GM12872 (cell line): ENCODE measurements around the gene TBXA2R.

Source experiments
- CTCF ChIP-seq: IDR thresholded peaks from 3 replicates; pipeline ENCODE4 v1.5.1; 2011; ENCODE audit warnings: low read depth, mild to moderate bottlenecking, low read length, moderate library complexity; ENCODE audit not compliant: insufficient read depth

Gene TBXA2R

DNA sequence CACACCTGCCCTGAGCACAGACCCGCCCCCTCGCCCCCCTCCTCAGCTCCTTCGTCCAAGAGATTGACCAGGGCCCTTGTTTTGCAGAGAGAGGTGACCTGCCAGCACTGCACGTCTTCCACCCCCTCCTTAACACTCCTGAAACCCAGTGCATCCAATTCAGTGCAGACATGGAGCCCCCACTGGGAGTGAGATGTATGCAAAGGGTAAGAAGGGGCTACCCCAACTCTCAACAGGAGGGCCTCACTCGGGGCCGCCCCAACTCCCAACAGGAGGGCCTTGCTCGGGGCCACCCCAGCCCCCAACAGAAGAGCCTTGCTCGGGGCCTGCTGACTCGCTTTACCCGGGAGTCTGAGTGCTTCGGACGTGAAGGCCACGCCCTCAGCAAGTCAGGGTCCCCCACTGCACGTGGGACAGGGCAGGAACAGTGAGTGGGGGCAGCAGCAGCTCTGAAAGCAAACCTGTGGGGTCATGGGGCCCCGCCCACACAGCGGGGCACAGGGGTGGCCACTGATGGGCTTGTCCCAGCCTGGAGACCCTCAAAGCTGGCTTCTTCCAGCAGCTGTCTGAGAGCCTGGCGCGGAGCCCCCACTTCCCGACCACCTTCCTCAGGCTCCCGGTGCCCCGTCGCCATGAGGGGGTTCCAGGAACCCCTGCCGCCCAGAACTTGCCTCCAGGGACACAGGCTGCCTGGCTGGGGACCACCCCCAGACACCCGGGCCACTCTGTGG is 14.3 kb upstream of the TBXA2R start:
- no peak for TF ChIP-seq CTCF

DNA sequence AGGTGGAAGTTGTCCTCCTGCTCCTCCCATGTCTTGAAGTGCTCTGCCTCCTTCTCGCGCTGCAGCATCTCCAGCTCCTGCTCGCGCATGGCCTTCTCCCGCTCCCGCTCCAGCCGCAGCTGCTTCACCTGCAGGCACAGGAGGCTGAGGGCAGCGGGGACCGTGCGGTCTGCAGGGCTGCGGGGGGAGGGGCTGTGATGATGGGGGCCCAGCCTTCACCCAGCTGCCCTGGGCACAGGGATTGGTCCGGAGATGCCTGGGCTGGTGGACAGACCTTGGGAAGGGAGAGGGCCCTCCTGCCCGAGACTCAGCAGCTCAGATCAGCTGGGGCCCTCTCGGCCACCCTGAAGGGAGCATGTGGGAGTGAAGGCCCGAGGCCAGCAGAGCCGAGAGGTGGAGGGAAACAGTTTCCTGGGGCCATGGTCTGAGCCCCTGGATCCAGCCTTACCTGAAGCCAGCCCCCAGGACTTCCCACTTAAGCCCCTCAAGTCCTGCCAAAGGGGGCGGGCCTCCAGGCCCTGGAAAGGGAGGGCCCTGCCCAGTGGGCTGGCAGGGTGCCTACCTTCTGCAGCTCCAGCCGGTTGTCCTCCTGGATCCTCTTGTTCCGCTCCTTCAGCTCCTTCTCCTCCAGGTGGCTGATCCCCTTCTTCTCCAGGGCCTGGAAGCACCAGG is 13.6 kb upstream of the TBXA2R start:
- no peak for TF ChIP-seq CTCF

DNA sequence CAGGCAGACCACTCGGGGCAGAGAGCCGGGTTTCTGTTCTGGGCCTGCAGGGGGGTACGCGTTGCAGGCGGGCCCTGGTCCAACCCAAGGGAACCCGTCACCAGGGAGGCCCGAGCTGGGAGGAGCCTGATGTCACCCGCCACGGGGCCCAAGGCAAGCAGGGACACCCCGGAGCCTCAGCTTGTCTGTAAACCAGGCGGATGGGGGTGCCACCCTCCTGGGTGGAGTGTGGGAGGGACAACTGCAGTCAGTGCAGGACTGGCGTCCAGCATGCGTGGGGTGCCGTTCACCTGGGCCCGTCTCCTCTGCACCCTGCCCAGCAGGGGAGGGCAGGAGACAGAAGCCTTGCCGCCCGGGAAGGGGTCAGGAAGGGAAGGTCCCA is 12.9 kb upstream of the TBXA2R start:
- no peak for TF ChIP-seq CTCF

- TF ChIP-seq CTCF = no peak
Observed at GRCh38 chr19:3618811-3619630, 12.3 kb upstream of the TBXA2R start.

GRCh38 chr19:3618144-3618810 is 11.6 kb upstream of the TBXA2R start:
- TF ChIP-seq CTCF = peak; percentile 84

DNA sequence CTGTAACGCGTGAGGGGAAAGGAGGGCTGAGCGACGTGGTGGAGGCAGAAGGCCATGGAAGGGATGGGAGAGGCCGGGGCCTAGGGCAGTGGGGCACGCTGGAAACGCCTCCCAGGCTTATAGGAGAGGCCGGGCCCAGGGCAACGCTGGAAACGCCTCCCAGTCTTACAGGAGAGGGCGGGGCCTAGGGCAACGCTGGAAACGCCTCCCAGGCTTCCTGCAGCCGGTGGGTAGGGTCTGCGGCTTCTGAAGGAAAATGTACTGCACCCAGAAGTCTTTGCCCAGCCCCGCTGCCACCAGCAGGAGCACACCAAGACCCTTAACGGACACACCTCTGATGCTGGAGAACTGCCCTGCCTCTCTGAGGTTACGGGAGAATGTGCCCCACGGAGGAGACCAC is 10.8 kb upstream of the TBXA2R start:
- no peak for TF ChIP-seq CTCF
